ENCODE measurements around the gene METTL23.

Gene METTL23

GRCh38 chr17:76757256-76757655 is 30.6 kb downstream of the METTL23 start:
- 90% methylated on average over 5 of the region's 5 CpGs for WGBS
- no peak overlapping the region for H2BK15ac ChIP-seq (ENCODE audit: low read depth, poor library complexity, severe bottlenecking)
- no peak overlapping the region for H3K9ac ChIP-seq (ENCODE audit: low read length)
- H4K91ac ChIP-seq (ENCODE audit: low read length): peak overlapping the region; percentile 56
- no peak overlapping the region for H3K18ac ChIP-seq (ENCODE audit: low read depth in 1 of 2, low read length in 2 of 2)
- no peak overlapping the region for H3K4me2 ChIP-seq (ENCODE audit: low read length, poor library complexity, severe bottlenecking)
- H4K8ac ChIP-seq (ENCODE audit: low read length): no peak overlapping the region
- no peak overlapping the region for H2AK5ac ChIP-seq (ENCODE audit: low read length, severe bottlenecking)
- H3K27ac ChIP-seq (ENCODE audit: low read length, poor library complexity, severe bottlenecking): no peak overlapping the region
- no peak overlapping the region for H3K14ac ChIP-seq (ENCODE audit: low read length in 2 of 2)
- H2BK12ac ChIP-seq (ENCODE audit: low read length in 2 of 2): no peak overlapping the region
- H3K36me3 ChIP-seq (ENCODE audit: control insufficient read depth in 1 of 2, insufficient read depth in 2 of 2, low read depth in 1 of 2, low read length in 2 of 2): peaks cover 7 to 51% of the 10 kb centered on the region in 2 experiments
- no peak for DNase-seq
- H3K27me3 ChIP-seq (ENCODE audit: control insufficient read depth in 1 of 2, insufficient read depth in 1 of 2, low read length in 2 of 2): no peaks in the 10 kb centered on the region
- no peak overlapping the region for H2BK120ac ChIP-seq (ENCODE audit: low read depth, low read length)
- H2AFZ ChIP-seq (ENCODE audit: low read depth, low read length): no peak overlapping the region
- H2BK5ac ChIP-seq (ENCODE audit: low read depth, low read length, poor library complexity, severe bottlenecking): no peak overlapping the region
- H3K4me3 ChIP-seq (ENCODE audit: insufficient read depth in 1 of 2, low read depth in 1 of 2, low read length in 2 of 2): no peak overlapping the region
- no peak overlapping the region for H3K23ac ChIP-seq (ENCODE audit: low read length in 2 of 2)
- no peaks in the 10 kb centered on the region for H3K9me3 ChIP-seq (ENCODE audit: control insufficient read depth, low read length)
- H3K79me1 ChIP-seq (replicated peaks; ENCODE audit: low read length, poor library complexity, severe bottlenecking): no peaks in the 10 kb centered on the region
- H3K4me1 ChIP-seq (ENCODE audit: control insufficient read depth, insufficient read depth, low read depth, low read length): peaks cover 6% of the 10 kb centered on the region
- no peak overlapping the region for H3K4ac ChIP-seq (ENCODE audit: low read depth in 1 of 2, low read length in 2 of 2)

GRCh38 chr17:76758570-76758969 is 31.9 kb downstream of the METTL23 start:
- no peak overlapping the region for H4K91ac ChIP-seq (ENCODE audit: low read length)
- H3K27ac ChIP-seq (ENCODE audit: low read length, poor library complexity, severe bottlenecking): no peak overlapping the region
- H3K18ac ChIP-seq (ENCODE audit: low read depth in 1 of 2, low read length in 2 of 2): no peak overlapping the region
- no peak overlapping the region for H2BK5ac ChIP-seq (ENCODE audit: low read depth, low read length, poor library complexity, severe bottlenecking)
- H3K23ac ChIP-seq (ENCODE audit: low read length in 2 of 2): no peak overlapping the region
- H3K4me2 ChIP-seq (ENCODE audit: low read length, poor library complexity, severe bottlenecking): no peak overlapping the region
- no peaks in the 10 kb centered on the region for H3K27me3 ChIP-seq (ENCODE audit: control insufficient read depth in 1 of 2, insufficient read depth in 1 of 2, low read length in 2 of 2)
- H2AK5ac ChIP-seq (ENCODE audit: low read length, severe bottlenecking): no peak overlapping the region
- no peak overlapping the region for H3K4me3 ChIP-seq (ENCODE audit: insufficient read depth in 1 of 2, low read depth in 1 of 2, low read length in 2 of 2)
- WGBS: 100% methylated on average over 2 of the region's 3 CpGs
- no peak overlapping the region for H3K4ac ChIP-seq (ENCODE audit: low read depth in 1 of 2, low read length in 2 of 2)
- no peak for DNase-seq
- no peak overlapping the region for H2BK12ac ChIP-seq (ENCODE audit: low read length in 2 of 2)
- H2BK120ac ChIP-seq (ENCODE audit: low read depth, low read length): no peak overlapping the region
- H3K4me1 ChIP-seq (ENCODE audit: control insufficient read depth, insufficient read depth, low read depth, low read length): peaks cover 3% of the 10 kb centered on the region
- H2BK15ac ChIP-seq (ENCODE audit: low read depth, poor library complexity, severe bottlenecking): no peak overlapping the region
- H3K9me3 ChIP-seq (ENCODE audit: control insufficient read depth, low read length): no peaks in the 10 kb centered on the region
- H3K79me1 ChIP-seq (replicated peaks; ENCODE audit: low read length, poor library complexity, severe bottlenecking): no peaks in the 10 kb centered on the region
- no peak overlapping the region for H3K9ac ChIP-seq (ENCODE audit: low read length)
- no peak overlapping the region for H2AFZ ChIP-seq (ENCODE audit: low read depth, low read length)
- H3K36me3 ChIP-seq (ENCODE audit: control insufficient read depth in 1 of 2, insufficient read depth in 2 of 2, low read depth in 1 of 2, low read length in 2 of 2): peaks cover 7 to 49% of the 10 kb centered on the region in 2 experiments
- H4K8ac ChIP-seq (ENCODE audit: low read length): no peak overlapping the region
- H3K14ac ChIP-seq (ENCODE audit: low read length in 2 of 2): no peak overlapping the region

DNA sequence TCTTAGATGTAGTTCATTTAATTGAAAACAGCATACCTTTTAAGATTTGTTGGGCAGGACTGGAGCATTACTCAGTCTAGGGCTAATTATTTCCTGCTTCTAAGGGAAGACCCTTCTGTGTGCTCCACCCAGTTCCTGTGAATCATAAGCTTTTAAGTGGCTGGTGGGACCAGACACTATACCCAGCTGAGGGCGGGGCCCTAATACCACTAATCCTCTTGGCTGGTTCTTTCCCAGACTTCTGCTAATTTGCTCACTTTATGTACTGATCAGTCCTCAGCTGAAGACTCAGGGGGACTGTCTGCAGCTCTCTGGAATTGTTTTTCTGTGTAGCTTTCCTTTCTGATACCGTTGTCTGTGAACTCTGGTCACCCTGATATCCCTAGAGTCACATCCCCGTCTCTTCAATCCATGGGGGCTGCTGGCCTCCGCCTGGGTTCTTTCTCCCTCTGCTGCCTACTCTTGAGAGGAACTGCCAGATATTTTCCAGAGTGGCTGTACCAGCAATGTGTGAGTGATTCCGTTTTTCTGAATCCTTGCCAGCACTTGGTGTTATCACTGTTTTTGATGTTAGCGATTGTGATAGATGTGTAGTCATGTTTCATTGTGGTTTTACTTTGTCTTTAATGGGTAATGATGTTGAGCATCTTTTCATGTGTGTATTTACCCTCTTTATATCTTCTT is 46.3 kb downstream of the METTL23 start:
- Histone ChIP-seq H2AK5ac (ENCODE audit: low read length, severe bottlenecking) (no peak overlapping the region), H3K27me3 (ENCODE audit: control insufficient read depth in 1 of 2, insufficient read depth in 1 of 2, low read length in 2 of 2) (no peaks in the 10 kb centered on the region), H2BK5ac (ENCODE audit: low read depth, low read length, poor library complexity, severe bottlenecking) (no peak overlapping the region), H3K18ac (ENCODE audit: low read depth in 1 of 2, low read length in 2 of 2) (peak overlapping the region in 1 of 2 experiments; percentile 75), H3K4ac (ENCODE audit: low read depth in 1 of 2, low read length in 2 of 2) (no peak overlapping the region), H3K14ac (ENCODE audit: low read length in 2 of 2) (no peak overlapping the region), H3K79me1 (replicated peaks; ENCODE audit: low read length, poor library complexity, severe bottlenecking) (no peaks in the 10 kb centered on the region), H3K4me1 (ENCODE audit: control insufficient read depth, insufficient read depth, low read depth, low read length) (no peaks in the 10 kb centered on the region), H2BK120ac (ENCODE audit: low read depth, low read length) (no peak overlapping the region), H4K91ac (ENCODE audit: low read length) (no peak overlapping the region), H3K9me3 (ENCODE audit: control insufficient read depth, low read length) (no peaks in the 10 kb centered on the region), H3K36me3 (ENCODE audit: control insufficient read depth in 1 of 2, insufficient read depth in 2 of 2, low read depth in 1 of 2, low read length in 2 of 2) (peaks cover 19 to 63% of the 10 kb centered on the region in 2 experiments), H2BK15ac (ENCODE audit: low read depth, poor library complexity, severe bottlenecking) (no peak overlapping the region), H3K9ac (ENCODE audit: low read length) (peak overlapping the region; percentile 58), H3K4me3 (ENCODE audit: insufficient read depth in 1 of 2, low read depth in 1 of 2, low read length in 2 of 2) (peak overlapping the region in 1 of 2 experiments; percentile 54), H3K23ac (ENCODE audit: low read length in 2 of 2) (no peak overlapping the region), H3K4me2 (ENCODE audit: low read length, poor library complexity, severe bottlenecking) (no peak overlapping the region), H2BK12ac (ENCODE audit: low read length in 2 of 2) (no peak overlapping the region), H3K27ac (ENCODE audit: low read length, poor library complexity, severe bottlenecking) (no peak overlapping the region), H2AFZ (ENCODE audit: low read depth, low read length) (no peak overlapping the region), H4K8ac (ENCODE audit: low read length) (peak overlapping the region; percentile 54)
- WGBS: 47% methylated on average over 6 of the region's 6 CpGs
- DNase-seq: peak; percentile 95

DNA sequence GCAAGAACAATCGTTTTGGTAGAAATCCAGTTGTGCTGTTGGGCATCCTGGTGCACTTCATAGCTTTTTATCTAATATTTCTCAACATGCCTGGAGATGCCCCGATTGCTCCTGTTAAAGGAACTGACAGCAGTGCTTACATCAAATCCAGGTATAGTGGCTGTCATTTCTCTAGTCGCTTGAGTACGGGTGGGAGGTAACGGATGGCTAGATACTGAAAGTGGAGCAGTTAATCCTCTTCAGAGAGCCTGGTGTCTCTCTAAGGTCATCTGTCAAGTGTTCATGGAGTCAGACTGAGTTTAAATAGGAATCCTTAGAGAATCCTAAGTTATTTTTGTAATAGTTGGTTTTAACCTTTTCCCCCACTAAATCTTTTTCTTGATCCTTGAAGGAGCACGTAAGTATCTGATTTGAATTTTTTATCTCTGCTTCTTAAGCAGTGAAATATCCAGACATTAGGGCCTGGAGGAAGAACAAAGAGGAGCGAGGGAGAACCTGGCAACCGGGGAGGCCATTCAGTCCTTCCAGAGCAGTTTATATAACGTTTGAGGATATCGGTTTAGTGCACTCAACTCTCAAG is 48.5 kb downstream of the METTL23 start:
- no peak overlapping the region for H2BK120ac ChIP-seq (ENCODE audit: low read depth, low read length)
- DNase-seq: no peak
- no peak overlapping the region for H2AFZ ChIP-seq (ENCODE audit: low read depth, low read length)
- no peaks in the 10 kb centered on the region for H3K4me1 ChIP-seq (ENCODE audit: control insufficient read depth, insufficient read depth, low read depth, low read length)
- H3K79me1 ChIP-seq (replicated peaks; ENCODE audit: low read length, poor library complexity, severe bottlenecking): no peaks in the 10 kb centered on the region
- no peak overlapping the region for H3K4me3 ChIP-seq (ENCODE audit: insufficient read depth in 1 of 2, low read depth in 1 of 2, low read length in 2 of 2)
- H2BK12ac ChIP-seq (ENCODE audit: low read length in 2 of 2): no peak overlapping the region
- no peaks in the 10 kb centered on the region for H3K27me3 ChIP-seq (ENCODE audit: control insufficient read depth in 1 of 2, insufficient read depth in 1 of 2, low read length in 2 of 2)
- H3K4ac ChIP-seq (ENCODE audit: low read depth in 1 of 2, low read length in 2 of 2): no peak overlapping the region
- peaks cover 19 to 56% of the 10 kb centered on the region in 2 experiments for H3K36me3 ChIP-seq (ENCODE audit: control insufficient read depth in 1 of 2, insufficient read depth in 2 of 2, low read depth in 1 of 2, low read length in 2 of 2)
- H3K23ac ChIP-seq (ENCODE audit: low read length in 2 of 2): no peak overlapping the region
- H2AK5ac ChIP-seq (ENCODE audit: low read length, severe bottlenecking): no peak overlapping the region
- H3K9me3 ChIP-seq (ENCODE audit: control insufficient read depth, low read length): no peaks in the 10 kb centered on the region
- H4K91ac ChIP-seq (ENCODE audit: low read length): no peak overlapping the region
- no peak overlapping the region for H3K9ac ChIP-seq (ENCODE audit: low read length)
- H3K14ac ChIP-seq (ENCODE audit: low read length in 2 of 2): no peak overlapping the region
- H3K18ac ChIP-seq (ENCODE audit: low read depth in 1 of 2, low read length in 2 of 2): no peak overlapping the region
- 93% methylated on average over 10 of the region's 10 CpGs for WGBS
- H3K27ac ChIP-seq (ENCODE audit: low read length, poor library complexity, severe bottlenecking): no peak overlapping the region
- H2BK5ac ChIP-seq (ENCODE audit: low read depth, low read length, poor library complexity, severe bottlenecking): no peak overlapping the region
- no peak overlapping the region for H3K4me2 ChIP-seq (ENCODE audit: low read length, poor library complexity, severe bottlenecking)
- no peak overlapping the region for H2BK15ac ChIP-seq (ENCODE audit: low read depth, poor library complexity, severe bottlenecking)
- no peak overlapping the region for H4K8ac ChIP-seq (ENCODE audit: low read length)
